Endodermal cell (in vitro differentiated cells): Measurements from ENCODE around the gene S100A10. TPM values are rescaled to one million over a fixed set of nuclear protein-coding genes. Genes with fewer than 3 reads are reported as not detected.
A peak's percentile ranks its signal among the peaks of the same experiment; 100 is the strongest.

Experiments used
- DNase-seq: peaks from one replicate; pipeline ENCODE4 v3.0.0-alpha.2; 2017
- H3K27ac ChIP-seq: 2 replicates; pipeline ENCODE4 v1.5.1; 2013; ENCODE audit warnings: mild to moderate bottlenecking, low read depth, low read length, moderate library complexity
- H3K27me3 ChIP-seq: 2 replicates; pipeline ENCODE4 v1.6.1; 2013; ENCODE audit warnings: mild to moderate bottlenecking, low read length, moderate library complexity; ENCODE audit not compliant: insufficient read depth, control insufficient read depth, poor library complexity, severe bottlenecking
- H3K36me3 ChIP-seq: 2 replicates; pipeline ENCODE4 v1.7.0; 2013; ENCODE audit warnings: mild to moderate bottlenecking, low read length, moderate library complexity; ENCODE audit not compliant: control insufficient read depth, insufficient read depth
- H3K4me1 ChIP-seq: one replicate; pipeline ENCODE4 v1.7.0; 2013; ENCODE audit warnings: low read length; ENCODE audit not compliant: control insufficient read depth, insufficient read depth
- H3K4me3 ChIP-seq: 2 replicates; pipeline ENCODE4 v1.5.1; 2013; ENCODE audit warnings: mild to moderate bottlenecking, low read length, moderate library complexity
- H3K9ac ChIP-seq: 2 replicates; pipeline ENCODE4 v1.6.1; 2013; ENCODE audit warnings: mild to moderate bottlenecking, low read length, moderate library complexity; ENCODE audit not compliant: poor library complexity, severe bottlenecking; ENCODE audit errors: extremely low read depth
- H3K9me3 ChIP-seq: 2 replicates; pipeline ENCODE4 v1.6.1; 2013; ENCODE audit warnings: mild to moderate bottlenecking, low read length, moderate library complexity; ENCODE audit not compliant: control insufficient read depth
- H3K27ac Mint-ChIP-seq: 2 replicates; pipeline ENCODE4 v1.8.0; 2020; ENCODE audit warnings: mixed read lengths
- H3K27me3 Mint-ChIP-seq: 2 replicates; pipeline ENCODE4 v1.8.0; 2021; ENCODE audit warnings: mild to moderate bottlenecking, mixed read lengths; ENCODE audit not compliant: insufficient read depth
- H3K36me3 Mint-ChIP-seq: 2 replicates; pipeline ENCODE4 v1.8.0; 2020; ENCODE audit warnings: low read depth, mixed read lengths
- H3K4me1 Mint-ChIP-seq: 2 replicates; pipeline ENCODE4 v1.8.0; 2020; ENCODE audit warnings: mixed read lengths
- H3K4me3 Mint-ChIP-seq: 2 replicates; pipeline ENCODE4 v1.8.0; 2020; ENCODE audit warnings: mild to moderate bottlenecking, moderate library complexity, mixed read lengths
- H3K9me3 Mint-ChIP-seq: 2 replicates; pipeline ENCODE4 v1.8.0; 2020; ENCODE audit warnings: mild to moderate bottlenecking, mixed read lengths
- WGBS, 2 experiments: methylation state at CpG; one replicate each; pipeline versions ENCODE4 v1.1.5 to v1.1.7; 2013; ENCODE audit warnings: missing lambda C conversion rate in 2 of 2, mixed read lengths in 1 of 2; ENCODE audit not compliant: insufficient coverage in 1 of 2, insufficient read length in 1 of 2; 5-methylcytosine and 5-hydroxymethylcytosine counted together
- long read RNA-seq, 4 experiments: library from polyadenylated mRNA in 2 of 4; library from RNA in 1 of 4; library from capped mRNA in 1 of 4; stranded (forward) in 3 of 4; unstranded in 1 of 4; transcript quantifications; one replicate each; pipeline ENCODE4 v2.0.0, GENCODE V29; 2020 to 2021; ENCODE audit warnings: inconsistent platforms in 1 of 4
- polyA plus RNA-seq, 2 experiments: library from polyadenylated mRNA; stranded (reverse); fragments of 50-300 nt; gene quantifications; one replicate each; pipeline ENCODE4 v1.2.3, GENCODE V29; 2013
- total RNA-seq, 2 donors: library from RNA; stranded (reverse); fragmentation: NEBNext Ultra II Directional in 1 of 2; extraction: Animal tissue kit (Norgen Biotek cat#: 25700) in 1 of 2; gene quantifications; 2 replicates in 1 of 2; 3 replicates in 1 of 2; pipeline ENCODE4 v1.2.1, GENCODE V29; 2021
- TF ChIP-seq, protein P1 (sequence below): fragments of 200-600 bp; sonication (generic); conservative IDR thresholded peaks from 2 replicates; pipeline ENCODE4 v1.5.0; 2021; ENCODE audit warnings: antibody characterized with exemption, mild to moderate bottlenecking

Gene S100A10
- 100 to 1,000 TPM; 352 to 880 TPM for total RNA-seq
- 263 TPM for polyA plus RNA-seq (2013, experiment 1 of 2)
- polyA plus RNA-seq (2013, experiment 2 of 2), result 320 TPM
- long read RNA-seq, experiment 1, transcript S100A10-202 (3 exons, 1,202 nt), result major isoform, 524 of 635 reads
- long read RNA-seq, experiment 1, partial matches to known transcripts, result 56 of 635 reads
- long read RNA-seq, experiment 1, other reads (novel, unspliced or antisense), result 55 of 635 reads
- long read RNA-seq, experiment 2, transcript S100A10-202 (3 exons, 1,202 nt), result major isoform, 343 of 360 reads
- long read RNA-seq, experiment 2, partial matches to known transcripts, result 11 of 360 reads
- long read RNA-seq, experiment 2, other reads (novel, unspliced or antisense), result 6 of 360 reads
- long read RNA-seq, experiment 3, transcript S100A10-202 (3 exons, 1,202 nt), result major isoform, 99 of 107 reads
- long read RNA-seq, experiment 3, partial matches to known transcripts, result 8 of 107 reads
- long read RNA-seq, experiment 3, other reads (novel, unspliced or antisense), result 0 of 107 reads
- long read RNA-seq, experiment 4, transcript S100A10-202 (3 exons, 1,202 nt), result major isoform, 8 of 12 reads
- long read RNA-seq, experiment 4, partial matches to known transcripts, result 2 of 12 reads
- long read RNA-seq, experiment 4, other reads (novel, unspliced or antisense), result 1 of 12 reads

DNA sequence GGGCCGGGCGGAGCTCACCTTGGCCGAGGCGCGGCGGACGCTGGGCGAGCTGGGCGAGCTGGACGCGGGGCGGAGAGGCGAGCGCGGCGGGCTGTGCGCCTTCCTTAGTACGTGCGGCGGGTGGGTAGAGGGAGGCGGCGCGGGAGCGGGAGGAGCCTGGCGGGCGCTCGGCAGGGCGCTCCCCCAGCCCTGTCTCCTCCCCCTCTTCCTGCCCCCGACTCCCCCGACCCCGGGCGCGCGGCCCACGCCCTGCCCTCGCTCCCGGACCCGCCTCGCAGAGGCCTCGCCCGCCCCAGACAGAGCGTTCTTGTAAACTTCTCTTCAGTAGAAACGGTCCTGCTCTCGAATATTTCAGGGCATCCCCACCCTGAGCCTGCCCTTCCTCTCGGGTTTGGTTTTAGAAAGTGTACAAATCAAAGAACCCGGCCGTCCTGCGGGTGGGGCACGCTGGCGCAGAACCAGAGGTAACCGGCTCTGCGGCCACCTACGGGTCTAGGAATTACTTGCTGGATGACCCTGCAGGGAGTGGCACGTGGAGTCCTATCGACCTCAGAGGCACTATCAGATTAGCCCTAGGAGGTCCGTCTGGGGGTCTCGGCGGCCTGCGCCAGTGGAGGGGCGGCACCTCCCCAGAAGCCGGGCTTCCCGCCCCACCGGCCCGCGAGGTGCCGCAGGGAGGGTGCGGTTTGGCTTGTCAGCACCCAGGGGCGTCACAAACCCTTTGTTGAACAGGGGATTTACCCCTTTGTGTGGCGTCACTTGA is at the start of gene S100A10:
TSS of gene S100A10 (minus strand) at position 126 of the 763 bp plus-strand sequence. CDS start 7,629 bp downstream, outside the sequence.
- Histone ChIP-seq H3K4me3 (peak within 1 kb of the TSS; percentile 88), H3K9me3 (no peaks in the 10 kb centered on the region), H3K4me1 (peaks cover 24% of the 10 kb centered on the region), H3K27ac (no peak within 1 kb of the TSS), H3K27me3 (peaks cover 11% of the 10 kb centered on the region), H3K36me3 (peaks cover 15% of the 10 kb centered on the region), H3K9ac (peak within 1 kb of the TSS; percentile 78)
- TF ChIP-seq, protein P1, sequence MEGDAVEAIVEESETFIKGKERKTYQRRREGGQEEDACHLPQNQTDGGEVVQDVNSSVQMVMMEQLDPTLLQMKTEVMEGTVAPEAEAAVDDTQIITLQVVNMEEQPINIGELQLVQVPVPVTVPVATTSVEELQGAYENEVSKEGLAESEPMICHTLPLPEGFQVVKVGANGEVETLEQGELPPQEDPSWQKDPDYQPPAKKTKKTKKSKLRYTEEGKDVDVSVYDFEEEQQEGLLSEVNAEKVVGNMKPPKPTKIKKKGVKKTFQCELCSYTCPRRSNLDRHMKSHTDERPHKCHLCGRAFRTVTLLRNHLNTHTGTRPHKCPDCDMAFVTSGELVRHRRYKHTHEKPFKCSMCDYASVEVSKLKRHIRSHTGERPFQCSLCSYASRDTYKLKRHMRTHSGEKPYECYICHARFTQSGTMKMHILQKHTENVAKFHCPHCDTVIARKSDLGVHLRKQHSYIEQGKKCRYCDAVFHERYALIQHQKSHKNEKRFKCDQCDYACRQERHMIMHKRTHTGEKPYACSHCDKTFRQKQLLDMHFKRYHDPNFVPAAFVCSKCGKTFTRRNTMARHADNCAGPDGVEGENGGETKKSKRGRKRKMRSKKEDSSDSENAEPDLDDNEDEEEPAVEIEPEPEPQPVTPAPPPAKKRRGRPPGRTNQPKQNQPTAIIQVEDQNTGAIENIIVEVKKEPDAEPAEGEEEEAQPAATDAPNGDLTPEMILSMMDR, result no peak
- WGBS, 2 experiments, result 1 to 7% methylated on average over 17 to 69 of the region's 69 CpGs
- H3K4me1 Mint-ChIP-seq, result peaks cover 40% of the 10 kb centered on the region
- peak; percentile 87 for DNase-seq
- H3K36me3 Mint-ChIP-seq, result peaks cover 18% of the 10 kb centered on the region
- peak within 1 kb of the TSS; percentile 86 for H3K4me3 Mint-ChIP-seq
- H3K27ac Mint-ChIP-seq, result peak within 1 kb of the TSS; percentile 93
- H3K9me3 Mint-ChIP-seq, result no peaks in the 10 kb centered on the region
- H3K27me3 Mint-ChIP-seq, result peaks cover 70% of the 10 kb centered on the region

DNA sequence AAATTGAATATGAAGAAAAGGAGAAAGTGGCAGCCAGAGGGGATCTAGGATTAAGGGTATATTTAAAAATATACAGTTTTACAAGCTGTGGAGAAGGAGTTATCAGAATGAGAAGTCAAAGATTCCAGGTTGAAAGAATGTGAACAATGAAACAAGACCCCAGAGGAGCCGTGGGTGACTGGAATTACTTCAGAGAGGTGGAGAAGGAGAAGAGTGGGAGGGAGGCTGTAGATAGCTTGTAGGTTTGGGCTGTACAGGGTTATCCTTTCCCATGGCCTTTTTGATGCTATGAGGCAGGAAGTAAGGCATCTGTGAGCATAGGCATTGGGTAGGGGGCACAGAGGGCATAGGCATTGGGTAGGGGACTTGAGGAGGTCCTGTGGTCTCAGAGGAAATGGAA is 48.4 kb upstream of the S100A10 start:
- Histone ChIP-seq H3K9me3 (no peaks in the 10 kb centered on the region), H3K4me3 (no peak overlapping the region), H3K9ac (no peak overlapping the region), H3K27me3 (peaks cover 26% of the 10 kb centered on the region), H3K4me1 (peaks cover 3% of the 10 kb centered on the region), H3K36me3 (no peaks in the 10 kb centered on the region), H3K27ac (no peak overlapping the region)
- Mint-ChIP-seq H3K27ac (no peak overlapping the region), H3K36me3 (no peaks in the 10 kb centered on the region), H3K9me3 (no peaks in the 10 kb centered on the region), H3K4me3 (no peak overlapping the region), H3K4me1 (peaks cover 21% of the 10 kb centered on the region), H3K27me3 (peaks cover 3% of the 10 kb centered on the region)
- DNase-seq, result no peak
- 82 to 86% methylated on average over 1 of the region's 1 CpG for WGBS, 2 experiments
- TF ChIP-seq, protein P1, result no peak

DNA sequence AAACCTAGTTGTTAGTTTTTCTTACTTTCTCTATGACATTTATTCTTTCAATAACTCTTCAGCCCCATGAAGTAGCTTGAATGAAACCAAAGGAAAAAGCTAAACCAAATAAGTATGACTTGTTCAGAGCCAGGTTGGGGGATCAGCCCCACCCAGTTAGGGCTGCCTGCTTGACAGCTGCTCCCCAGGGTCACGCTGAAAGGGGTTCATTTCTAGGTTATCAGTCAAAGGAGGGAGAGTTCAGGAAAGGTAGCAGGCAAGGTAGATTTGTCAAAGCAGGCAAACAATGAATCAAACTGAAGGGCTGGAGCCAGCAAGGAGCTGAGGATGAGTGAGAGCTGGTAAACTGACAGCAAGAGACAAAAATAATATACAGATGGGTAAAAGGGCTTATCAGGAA is 46.2 kb upstream of the S100A10 start:
- H3K27ac Mint-ChIP-seq, result no peak overlapping the region
- DNase-seq, result peak; percentile 12
- Histone ChIP-seq H3K4me3 (no peak overlapping the region), H3K4me1 (peaks cover 5% of the 10 kb centered on the region), H3K36me3 (no peaks in the 10 kb centered on the region), H3K27me3 (peaks cover 26% of the 10 kb centered on the region), H3K9ac (no peak overlapping the region), H3K27ac (no peak overlapping the region), H3K9me3 (no peaks in the 10 kb centered on the region)
- no peak overlapping the region for H3K4me3 Mint-ChIP-seq
- no peaks in the 10 kb centered on the region for H3K9me3 Mint-ChIP-seq
- H3K27me3 Mint-ChIP-seq, result peaks cover 3% of the 10 kb centered on the region
- WGBS, 2 experiments, result 82 to 90% methylated on average over 1 of the region's 1 CpG
- H3K36me3 Mint-ChIP-seq, result no peaks in the 10 kb centered on the region
- TF ChIP-seq, protein P1, result no peak
- peaks cover 33% of the 10 kb centered on the region for H3K4me1 Mint-ChIP-seq
